Measurements from ENCODE around the gene KCNG1.

Gene KCNG1

DNA sequence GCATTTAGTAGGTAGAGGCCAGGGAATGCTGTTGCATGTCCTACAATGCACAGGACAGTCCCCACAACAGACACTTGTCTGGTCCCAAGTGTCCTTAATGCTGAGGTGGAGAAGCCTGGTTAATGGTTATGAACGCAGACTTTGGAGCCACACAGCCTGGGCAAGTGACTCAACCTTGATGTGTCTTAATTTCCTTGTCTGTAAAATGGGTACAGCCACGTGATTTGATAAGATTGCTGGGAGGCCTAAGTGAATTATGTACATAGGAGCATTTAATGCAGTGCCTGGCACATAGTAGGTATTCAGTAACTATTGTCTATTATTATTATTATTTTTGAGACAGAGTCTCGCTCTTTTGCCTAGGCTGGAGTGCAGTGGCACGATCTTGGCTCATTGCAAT is 11.4 kb downstream of the KCNG1 start:
- no peak for TF ChIP-seq CTCF (IDR thresholded peaks at IDR 0.05)
- TF ChIP-seq ZFX (IDR thresholded peaks at IDR 0.05; ENCODE audit: borderline replicate concordance) = no peak
- H3K27ac ChIP-seq = no peak overlapping the region

DNA sequence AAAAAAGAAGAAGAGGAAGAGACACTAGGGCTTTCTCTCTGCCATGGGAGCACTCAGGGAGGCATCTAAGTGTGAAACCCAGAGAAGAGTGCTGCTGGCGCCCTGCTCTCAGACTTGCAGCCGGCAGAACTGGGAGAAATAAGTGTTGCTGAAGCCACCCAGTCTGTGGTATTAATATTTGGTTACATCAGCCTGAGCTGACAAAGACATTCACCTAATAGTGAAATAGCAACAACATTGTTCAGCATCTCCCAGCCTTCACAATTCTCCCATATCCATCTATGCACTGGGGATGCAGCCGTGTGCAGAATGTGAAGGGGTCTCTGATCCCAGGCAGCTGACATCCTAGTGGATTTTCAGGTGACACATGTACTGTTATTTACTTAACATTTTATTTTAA is 12.0 kb downstream of the KCNG1 start:
- TF ChIP-seq ZFX (IDR thresholded peaks at IDR 0.05; ENCODE audit: borderline replicate concordance) = no peak
- H3K27ac ChIP-seq = no peak overlapping the region

GRCh38 chr20:51010043-51010365 is 12.9 kb downstream of the KCNG1 start:
- TF ChIP-seq ZFX (IDR thresholded peaks at IDR 0.05; ENCODE audit: borderline replicate concordance) (no peak), CTCF (IDR thresholded peaks at IDR 0.05) (no peak)

GRCh38 chr20:51009303-51010042 is 13.4 kb downstream of the KCNG1 start:
- H3K27ac ChIP-seq = no peak overlapping the region
- no peak for TF ChIP-seq CTCF (IDR thresholded peaks at IDR 0.05)
- TF ChIP-seq ZFX (IDR thresholded peaks at IDR 0.05; ENCODE audit: borderline replicate concordance) = no peak

More at GRCh38 chr20:51010043-51010365, 12.9 kb downstream of the KCNG1 start:
- H3K27ac ChIP-seq = no peak overlapping the region

DNA sequence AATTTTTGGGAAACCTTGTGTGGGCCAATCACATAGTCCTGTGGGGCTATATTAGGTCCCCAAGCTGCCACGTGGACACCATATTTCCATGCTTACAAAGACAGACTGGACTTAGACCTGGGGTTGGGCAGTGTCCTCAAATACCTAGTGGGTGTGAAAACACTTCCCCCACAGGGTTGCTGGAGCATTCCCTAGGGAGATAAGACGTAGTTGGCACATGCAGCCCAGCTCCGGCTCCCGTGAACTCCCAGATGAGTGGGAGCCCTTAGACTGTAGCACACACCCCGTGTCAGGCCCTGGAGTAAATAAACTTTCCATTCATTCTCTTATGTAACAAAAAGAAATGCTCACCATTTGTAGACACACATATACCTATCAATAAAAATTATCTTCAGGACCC is 14.2 kb downstream of the KCNG1 start:
- no peak overlapping the region for H3K27ac ChIP-seq
- no peak for TF ChIP-seq CTCF (IDR thresholded peaks at IDR 0.05)
- no peak for TF ChIP-seq ZFX (IDR thresholded peaks at IDR 0.05; ENCODE audit: borderline replicate concordance)

GRCh38 chr20:51005214-51005613 is 17.7 kb downstream of the KCNG1 start:
- TF ChIP-seq CTCF (IDR thresholded peaks at IDR 0.05) = no peak
- no peak for TF ChIP-seq ZFX (IDR thresholded peaks at IDR 0.05; ENCODE audit: borderline replicate concordance)
- no peak overlapping the region for H3K27ac ChIP-seq

GRCh38 chr20:51004781-51005180 is 18.1 kb downstream of the KCNG1 start:
- TF ChIP-seq CTCF (IDR thresholded peaks at IDR 0.05) = no peak
- no peak overlapping the region for H3K27ac ChIP-seq

GRCh38 chr20:51004305-51004727 is 18.6 kb downstream of the KCNG1 start:
- H3K27ac ChIP-seq = no peak overlapping the region
- TF ChIP-seq ZFX (IDR thresholded peaks at IDR 0.05; ENCODE audit: borderline replicate concordance) (no peak), CTCF (IDR thresholded peaks at IDR 0.05) (no peak)

Measured in 22Rv1 (cell line).